OCI-LY3 (cell line): ENCODE data around the gene WDR91.

Experiments used
- H2AFZ ChIP-seq: fragments of 200-600, 300-600 bp; shearing (Covaris generic); 2 replicates; pipeline ENCODE4 v1.6.0; 2014; ENCODE audit warnings: antibody characterized with exemption, low read depth, low read length
- H3K27ac ChIP-seq: fragments of 200-600, 300-600 bp; sonication (generic); 2 replicates; pipeline ENCODE4 v1.5.1; 2014; ENCODE audit warnings: mild to moderate bottlenecking, low read length, moderate library complexity, mixed read lengths
- H3K27me3 ChIP-seq: fragments of 200-600, 300-600 bp; sonication (generic); 2 replicates; pipeline ENCODE4 v1.6.1; 2014; ENCODE audit warnings: low read depth, low read length, mixed read lengths
- H3K36me3 ChIP-seq: fragments of 200-600, 300-600 bp; sonication (generic); replicated peaks from 2 replicates; pipeline ENCODE3; 2014; ENCODE audit warnings: low read depth, low read length, mixed read lengths
- H3K4me1 ChIP-seq: fragments of 300-600, 200-600 bp; sonication (generic); 2 replicates; pipeline ENCODE4 v1.6.1; 2014; ENCODE audit warnings: low read length, mixed read lengths
- H3K4me2 ChIP-seq: fragments of 200-600, 300-600 bp; sonication (generic); 2 replicates; pipeline ENCODE4 v1.6.1; 2014; ENCODE audit warnings: low read length, mixed read lengths
- H3K4me3 ChIP-seq: fragments of 300-600, 200-600 bp; sonication (generic); 2 replicates; pipeline ENCODE4 v1.5.1; 2014; ENCODE audit warnings: antibody characterized with exemption, mild to moderate bottlenecking, low read length, moderate library complexity
- H3K79me2 ChIP-seq: fragments of 300-600, 200-600 bp; shearing (Covaris generic); 2 replicates; pipeline ENCODE4 v1.6.1; 2014; ENCODE audit warnings: mild to moderate bottlenecking, low read length, mixed read lengths
- H3K9ac ChIP-seq: fragments of 300-600, 200-600 bp; shearing (Covaris generic); 2 replicates; pipeline ENCODE4 v1.6.0; 2014; ENCODE audit warnings: mild to moderate bottlenecking, low read length, moderate library complexity
- H3K9me3 ChIP-seq: fragments of 200-600, 300-600 bp; shearing (Covaris generic); 2 replicates; pipeline ENCODE4 v1.6.1; 2014; ENCODE audit warnings: low read length, mixed read lengths; ENCODE audit not compliant: insufficient read depth
- H4K20me1 ChIP-seq: fragments of 200-600, 300-600 bp; sonication (generic); 2 replicates; pipeline ENCODE4 v1.6.1; 2016; ENCODE audit warnings: low read length, mixed read lengths; ENCODE audit not compliant: insufficient read depth
- EZH2phosphoT487 ChIP-seq: fragments of 200-600 bp; shearing (Covaris generic); IDR thresholded peaks from 2 replicates; pipeline ENCODE4 v1.6.1; 2018; ENCODE audit warnings: antibody characterized with exemption, mixed run types, low read depth
- TF ChIP-seq, protein P1 (sequence below): fragments of 200-600, 300-600 bp; sonication (generic); IDR thresholded peaks from 2 replicates; pipeline ENCODE4 v1.5.1; 2014; ENCODE audit warnings: antibody characterized with exemption, low read length, low read depth

The WDR91 gene

DNA sequence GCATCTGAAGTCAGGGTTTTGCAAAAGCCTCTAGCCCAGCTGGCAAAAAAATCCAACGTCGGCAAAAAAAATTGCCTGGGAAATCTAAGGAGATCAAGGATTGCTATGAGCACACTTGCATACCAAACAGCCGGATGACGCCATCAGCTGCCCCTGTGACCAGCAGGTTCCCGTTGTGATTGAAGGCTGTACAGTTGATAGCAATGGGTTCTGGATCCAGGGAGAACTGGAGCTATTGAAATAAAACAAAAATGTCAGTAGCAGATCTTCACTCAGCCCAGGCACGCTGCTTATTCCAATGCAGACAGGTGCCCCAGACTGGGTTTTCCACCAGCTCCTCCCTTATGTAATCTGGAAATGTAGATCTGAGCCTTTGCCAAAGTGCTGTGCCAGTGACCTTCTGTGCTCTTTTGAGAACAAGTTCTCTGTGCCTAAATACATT lies 22.1 kb downstream of the WDR91 start:
- TF ChIP-seq, protein P1, sequence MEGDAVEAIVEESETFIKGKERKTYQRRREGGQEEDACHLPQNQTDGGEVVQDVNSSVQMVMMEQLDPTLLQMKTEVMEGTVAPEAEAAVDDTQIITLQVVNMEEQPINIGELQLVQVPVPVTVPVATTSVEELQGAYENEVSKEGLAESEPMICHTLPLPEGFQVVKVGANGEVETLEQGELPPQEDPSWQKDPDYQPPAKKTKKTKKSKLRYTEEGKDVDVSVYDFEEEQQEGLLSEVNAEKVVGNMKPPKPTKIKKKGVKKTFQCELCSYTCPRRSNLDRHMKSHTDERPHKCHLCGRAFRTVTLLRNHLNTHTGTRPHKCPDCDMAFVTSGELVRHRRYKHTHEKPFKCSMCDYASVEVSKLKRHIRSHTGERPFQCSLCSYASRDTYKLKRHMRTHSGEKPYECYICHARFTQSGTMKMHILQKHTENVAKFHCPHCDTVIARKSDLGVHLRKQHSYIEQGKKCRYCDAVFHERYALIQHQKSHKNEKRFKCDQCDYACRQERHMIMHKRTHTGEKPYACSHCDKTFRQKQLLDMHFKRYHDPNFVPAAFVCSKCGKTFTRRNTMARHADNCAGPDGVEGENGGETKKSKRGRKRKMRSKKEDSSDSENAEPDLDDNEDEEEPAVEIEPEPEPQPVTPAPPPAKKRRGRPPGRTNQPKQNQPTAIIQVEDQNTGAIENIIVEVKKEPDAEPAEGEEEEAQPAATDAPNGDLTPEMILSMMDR = no peak
- Histone ChIP-seq H2AFZ (no peak overlapping the region), H3K4me2 (peak overlapping the region; percentile 90), H4K20me1 (no peaks in the 10 kb centered on the region), H3K9ac (no peak overlapping the region), H3K4me1 (peaks cover 59% of the 10 kb centered on the region), H3K27me3 (peaks cover 18% of the 10 kb centered on the region), H3K27ac (no peak overlapping the region), H3K9me3 (no peaks in the 10 kb centered on the region), H3K4me3 (peak overlapping the region; percentile 17), H3K79me2 (no peaks in the 10 kb centered on the region), H3K36me3 (peaks cover 54% of the 10 kb centered on the region)

DNA sequence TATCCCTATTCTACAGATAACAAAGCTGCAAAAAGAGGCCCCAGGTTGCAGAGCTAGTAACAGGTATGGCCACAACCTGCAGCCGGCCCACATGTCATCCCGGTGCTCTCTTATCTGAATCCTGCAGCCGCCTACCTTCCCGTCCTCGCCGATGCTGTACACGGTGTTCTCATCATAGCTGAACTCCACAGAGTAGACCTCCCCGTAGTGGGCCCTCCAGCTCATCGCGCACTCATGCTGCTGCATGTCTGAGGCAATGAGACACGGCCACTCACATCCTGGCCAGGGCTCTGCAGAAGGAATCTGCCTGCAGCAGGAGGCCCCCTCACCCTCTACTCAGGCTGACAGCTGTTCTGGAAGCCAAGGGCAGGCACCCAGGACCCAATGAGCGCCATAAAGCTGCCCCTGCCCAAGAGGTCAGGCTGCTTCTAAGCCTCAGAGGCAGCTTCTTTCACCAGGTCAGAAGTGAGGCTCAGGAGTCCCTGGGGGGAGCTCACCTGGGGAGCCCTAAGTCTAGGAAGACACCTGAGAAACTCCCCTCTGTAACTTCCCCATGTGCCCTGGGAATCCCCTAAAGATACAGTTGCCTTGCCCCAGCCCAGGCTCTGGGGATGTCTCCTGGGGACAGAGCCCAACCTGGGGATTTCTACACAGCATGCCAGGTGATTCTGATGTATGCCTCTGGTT lies 22.9 kb downstream of the WDR91 start:
- Histone ChIP-seq H3K36me3 (peaks cover 58% of the 10 kb centered on the region), H3K4me1 (peaks cover 59% of the 10 kb centered on the region), H3K4me3 (peak overlapping the region; percentile 17), H2AFZ (no peak overlapping the region), H3K9me3 (no peaks in the 10 kb centered on the region), H3K27me3 (peaks cover 18% of the 10 kb centered on the region), H3K27ac (no peak overlapping the region), H3K9ac (no peak overlapping the region), H3K79me2 (no peaks in the 10 kb centered on the region), H3K4me2 (peak overlapping the region; percentile 90), H4K20me1 (no peaks in the 10 kb centered on the region)
- TF ChIP-seq, protein P1 = no peak
- TF ChIP-seq EZH2phosphoT487 = no peak

DNA sequence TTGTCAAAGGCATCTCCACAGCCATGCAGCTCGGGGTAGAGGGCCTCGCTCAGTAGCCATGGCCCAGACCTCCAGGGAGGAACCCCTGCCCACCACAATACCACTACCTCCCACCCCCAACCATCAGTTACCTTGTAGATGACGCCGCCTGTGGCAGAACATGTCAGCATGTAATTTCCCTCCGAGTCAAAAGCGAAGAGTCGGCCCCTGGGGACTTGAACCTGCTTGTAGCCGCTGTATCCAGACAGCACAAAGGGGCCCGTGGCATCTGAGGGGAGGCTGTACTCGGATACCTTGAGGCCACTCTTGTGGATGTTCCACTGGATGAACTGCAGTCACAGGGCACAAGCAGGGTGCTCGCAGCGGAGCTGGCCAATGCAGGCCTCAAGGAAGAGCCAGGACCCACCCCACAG lies 24.5 kb downstream of the WDR91 start:
- peaks cover 18% of the 10 kb centered on the region for H3K27me3 ChIP-seq
- no peaks in the 10 kb centered on the region for H4K20me1 ChIP-seq
- H3K4me1 ChIP-seq = peaks cover 59% of the 10 kb centered on the region
- peak overlapping the region; percentile 27; the same call in 1 of the 2 replicates for H3K27ac ChIP-seq
- H2AFZ ChIP-seq = no peak overlapping the region
- H3K9ac ChIP-seq = peak overlapping the region; percentile 12; the same call in 1 of the 2 replicates
- H3K9me3 ChIP-seq = no peaks in the 10 kb centered on the region
- TF ChIP-seq EZH2phosphoT487 = no peak
- TF ChIP-seq, protein P1 = peak; percentile 25
- peak overlapping the region; percentile 61 for H3K4me3 ChIP-seq
- peak overlapping the region; percentile 90 for H3K4me2 ChIP-seq
- H3K79me2 ChIP-seq = no peaks in the 10 kb centered on the region
- peaks cover 52% of the 10 kb centered on the region for H3K36me3 ChIP-seq

DNA sequence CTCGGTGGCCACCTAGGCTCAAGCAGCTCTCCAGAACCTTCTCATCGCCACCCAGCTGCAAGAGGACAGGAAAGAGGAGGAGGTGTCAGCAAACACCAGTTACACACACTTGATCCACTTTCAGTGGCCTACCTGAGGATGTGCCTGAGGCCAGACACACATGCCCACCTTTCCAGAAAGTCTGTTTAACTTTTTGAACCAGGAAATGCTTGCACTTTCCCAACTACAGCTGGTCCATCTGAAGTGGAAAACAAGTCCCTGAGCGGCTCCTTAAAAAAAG lies 25.1 kb downstream of the WDR91 start:
- H3K4me2 ChIP-seq = peak overlapping the region; percentile 90
- H3K9ac ChIP-seq = no peak overlapping the region
- H3K27ac ChIP-seq = no peak overlapping the region
- H2AFZ ChIP-seq = no peak overlapping the region
- H4K20me1 ChIP-seq = no peaks in the 10 kb centered on the region
- H3K4me3 ChIP-seq = peak overlapping the region; percentile 61; the same call in 1 of the 2 replicates
- H3K27me3 ChIP-seq = peaks cover 18% of the 10 kb centered on the region
- no peaks in the 10 kb centered on the region for H3K79me2 ChIP-seq
- H3K4me1 ChIP-seq = peaks cover 59% of the 10 kb centered on the region
- peaks cover 48% of the 10 kb centered on the region for H3K36me3 ChIP-seq
- TF ChIP-seq, protein P1 = no peak
- no peak for TF ChIP-seq EZH2phosphoT487
- no peaks in the 10 kb centered on the region for H3K9me3 ChIP-seq
